IMR-90 (cell line): Measurements from ENCODE around the gene PRPF4. TPM values are rescaled to one million over a fixed set of nuclear protein-coding genes. Genes with fewer than 3 reads are reported as not detected.

Experiments
- ATAC-seq: fragments of 200-7000 bp; cut with Tn5 transposase; 2 replicates; pipeline ENCODE4 v1.9.1; 2020; ENCODE audit warnings: low read depth, mild to moderate bottlenecking, moderate library complexity
- BruUV-seq: library from RNA; stranded (reverse); fragments of 400-500 nt; replicated peaks from 2 replicates; lab custom pipeline; 2021; lab: Mats Ljungman, UMichigan
- CTCF ChIA-PET: fragments of 300-600 bp; formaldehyde crosslinking; extraction: SDS; loops from one replicate; lab custom pipeline; 2021; ENCODE audit warnings: antibody characterized with exemption; lab: Yijun Ruan, JAX
- POLR2A ChIA-PET: fragments of 300-600 bp; sonication (Branson Sonifier 250); formaldehyde crosslinking; loops from one replicate; lab custom pipeline; 2022; ENCODE audit warnings: antibody characterized with exemption; ENCODE audit not compliant: unreplicated experiment; lab: Charles Lee
- DNase-seq: peaks from one replicate; pipeline ENCODE4 v3.0.0; 2013
- H2AFZ ChIP-seq: replicated peaks from 2 replicates; pipeline ENCODE3; 2013; ENCODE audit warnings: low read length, mild to moderate bottlenecking; ENCODE audit not compliant: poor library complexity
- H2AK5ac ChIP-seq: 2 replicates; pipeline ENCODE4 v1.6.1; 2013; ENCODE audit warnings: low read depth, low read length, inconsistent platforms
- H2AK9ac ChIP-seq: replicated peaks from 2 replicates; pipeline ENCODE3; 2013; ENCODE audit warnings: mild to moderate bottlenecking, low read depth, low read length, moderate library complexity; ENCODE audit not compliant: poor library complexity
- H2BK120ac ChIP-seq: 2 replicates; pipeline ENCODE4 v1.6.1; 2013; ENCODE audit warnings: low read depth, low read length, inconsistent platforms
- H2BK15ac ChIP-seq: 3 replicates; pipeline ENCODE4 v1.6.1; 2013; ENCODE audit warnings: low read depth, low read length, inconsistent platforms
- H2BK20ac ChIP-seq: 2 replicates; pipeline ENCODE4 v1.6.1; 2013; ENCODE audit warnings: low read depth, mild to moderate bottlenecking, inconsistent platforms, low read length, moderate library complexity
- H2BK5ac ChIP-seq: 2 replicates; pipeline ENCODE4 v1.6.1; 2013; ENCODE audit warnings: mild to moderate bottlenecking, low read depth, low read length, inconsistent platforms; ENCODE audit not compliant: poor library complexity, severe bottlenecking
- H3K14ac ChIP-seq: replicated peaks from 2 replicates; pipeline ENCODE4 v1.6.1; 2013; ENCODE audit warnings: low read depth, low read length, inconsistent platforms
- H3K18ac ChIP-seq: 2 replicates; pipeline ENCODE4 v1.6.1; 2013; ENCODE audit warnings: low read depth, low read length, control low read depth
- H3K23ac ChIP-seq: 2 replicates; pipeline ENCODE4 v1.6.1; 2013; ENCODE audit warnings: low read depth, low read length, inconsistent platforms
- H3K27ac ChIP-seq: 2 replicates; pipeline ENCODE4 v1.5.1; 2013; ENCODE audit warnings: mild to moderate bottlenecking, control low read depth, low read length; ENCODE audit not compliant: insufficient read depth
- H3K27me3 ChIP-seq: 2 replicates; pipeline ENCODE4 v1.6.1; 2013; ENCODE audit warnings: low read length; ENCODE audit not compliant: control insufficient read depth, insufficient read depth
- H3K36me3 ChIP-seq: 2 replicates; pipeline ENCODE4 v1.6.1; 2013; ENCODE audit warnings: low read length, mixed read lengths; ENCODE audit not compliant: control insufficient read depth, insufficient read depth
- H3K4ac ChIP-seq: 2 replicates; pipeline ENCODE4 v1.6.1; 2013; ENCODE audit warnings: low read depth, low read length, inconsistent platforms
- H3K4me1 ChIP-seq: 2 replicates; pipeline ENCODE4 v1.6.1; 2013; ENCODE audit warnings: low read length, mixed read lengths; ENCODE audit not compliant: control insufficient read depth, insufficient read depth
- H3K4me2 ChIP-seq: 2 replicates; pipeline ENCODE4 v1.6.1; 2013; ENCODE audit warnings: low read depth, mild to moderate bottlenecking, control low read depth, low read length, moderate library complexity
- H3K4me3 ChIP-seq: 2 replicates; pipeline ENCODE4 v1.5.1; 2013; ENCODE audit warnings: low read depth, mild to moderate bottlenecking, control low read depth, low read length, moderate library complexity; ENCODE audit not compliant: insufficient read depth
- H3K56ac ChIP-seq: 2 replicates; pipeline ENCODE4 v1.6.1; 2013; ENCODE audit warnings: low read length, inconsistent platforms; ENCODE audit not compliant: insufficient read depth; ENCODE audit errors: extremely low read depth
- H3K79me1 ChIP-seq, 2 experiments: 2 replicates each; pipeline ENCODE4 v1.6.1; 2013; ENCODE audit warnings: low read length in 2 of 2, inconsistent platforms in 1 of 2, low read depth in 1 of 2
- H3K9ac ChIP-seq: 2 replicates; pipeline ENCODE4 v1.6.1; 2013; ENCODE audit warnings: low read depth, low read length, control low read depth
- H3K9me1 ChIP-seq: 2 replicates; pipeline ENCODE4 v1.6.1; 2013; ENCODE audit warnings: low read length, inconsistent platforms; ENCODE audit not compliant: insufficient read depth
- H3K9me3 ChIP-seq: 2 replicates; pipeline ENCODE4 v1.6.1; 2013; ENCODE audit warnings: low read length; ENCODE audit not compliant: control insufficient read depth, insufficient read depth
- H4K20me1 ChIP-seq: 2 replicates; pipeline ENCODE4 v1.6.1; 2013; ENCODE audit warnings: low read length, inconsistent platforms; ENCODE audit not compliant: insufficient read depth
- H4K5ac ChIP-seq: 2 replicates; pipeline ENCODE4 v1.6.1; 2013; ENCODE audit warnings: mild to moderate bottlenecking, low read depth, low read length, control low read depth
- H4K8ac ChIP-seq, 2 experiments: 2 replicates each; pipeline ENCODE4 v1.6.1; 2013; ENCODE audit warnings: low read depth in 2 of 2, low read length in 2 of 2, control low read depth in 1 of 2, inconsistent platforms in 1 of 2
- H4K91ac ChIP-seq: 2 replicates; pipeline ENCODE4 v1.6.1; 2013; ENCODE audit warnings: low read depth, low read length, inconsistent platforms; ENCODE audit not compliant: insufficient read depth
- CEBPB ChIP-seq: IDR thresholded peaks from 2 replicates; pipeline ENCODE4 v1.6.1; 2012; ENCODE audit warnings: low read depth, low read length, improper control_type of control experiment
- CHD1 ChIP-seq: IDR thresholded peaks from 2 replicates; pipeline ENCODE4 v1.6.1; 2012; ENCODE audit warnings: low read depth, low read length, improper control_type of control experiment
- MAZ ChIP-seq: IDR thresholded peaks from 2 replicates; pipeline ENCODE4 v1.6.1; 2012; ENCODE audit warnings: low read depth, mild to moderate bottlenecking, low read length, improper control_type of control experiment, moderate library complexity, borderline replicate concordance
- NFE2L2 ChIP-seq: fragments of 150-350 bp; IDR thresholded peaks from 2 replicates; pipeline ENCODE4 v1.6.1; 2016; ENCODE audit warnings: low read depth, mild to moderate bottlenecking, low read length
- POLR2A ChIP-seq: IDR thresholded peaks from 2 replicates; pipeline ENCODE4 v1.6.1; 2012; ENCODE audit warnings: mild to moderate bottlenecking, low read depth, low read length
- RAD21 ChIP-seq: IDR thresholded peaks from 2 replicates; pipeline ENCODE4 v1.6.1; 2012; ENCODE audit warnings: low read length, improper control_type of control experiment
- RCOR1 ChIP-seq: IDR thresholded peaks from 2 replicates; pipeline ENCODE4 v1.6.1; 2012; ENCODE audit warnings: mild to moderate bottlenecking, low read length, improper control_type of control experiment; ENCODE audit not compliant: insufficient replicate concordance
- RFX5 ChIP-seq: IDR thresholded peaks from 2 replicates; pipeline ENCODE4 v1.8.0; 2012; ENCODE audit warnings: low read depth, mild to moderate bottlenecking, low read length, moderate library complexity
- WGBS, 2 experiments: methylation state at CpG; one replicate each; pipeline versions ENCODE4 v1.1.5 to v1.1.7; 2013; ENCODE audit warnings: missing lambda C conversion rate in 2 of 2; ENCODE audit not compliant: insufficient read length in 1 of 2; ENCODE audit errors: extremely low coverage in 2 of 2; 5-methylcytosine and 5-hydroxymethylcytosine counted together
- dilution Hi-C: fragments of 300-500 bp; cut with HindIII; formaldehyde crosslinking; loops from one replicate; pipeline ENCODE4 v1.14.3; 2018; ENCODE audit warnings: low sequenced_read_pairs; ENCODE audit not compliant: unreplicated experiment
- in situ Hi-C: fragments of 300-500 bp; cut with MboI; formaldehyde crosslinking; loops from 3 replicates; pipeline ENCODE4 v1.14.3; 2019; ENCODE audit warnings: low sequenced_read_pairs, inconsistent platforms, mixed read lengths
- intact Hi-C: fragments of 100-400 bp; cut with micrococcal nuclease; formaldehyde crosslinking; loops from 2 replicates; pipeline ENCODE4 v1.10.0; 2022
- polyA plus RNA-seq, 3 experiments: library from polyadenylated mRNA; depleted of rRNA; stranded (reverse); fragments of >200 nt; gene quantifications; 2 replicates each; pipeline ENCODE4 v1.2.3, GENCODE V29; 2012; ENCODE audit warnings: low replicate concordance in 1 of 3
- total RNA-seq: library from RNA; depleted of rRNA; stranded (reverse); fragments of >200 nt; gene quantifications from 2 replicates; pipeline ENCODE4 v1.2.3, GENCODE V29; 2012
- TF ChIP-seq, protein P1 (sequence below): fragments of 150-350 bp; IDR thresholded peaks from 2 replicates; pipeline ENCODE4 v1.6.1; 2016; ENCODE audit warnings: low read depth, mild to moderate bottlenecking, low read length, moderate library complexity, borderline replicate concordance
- TF ChIP-seq, protein P2 (sequence below): fragments of 150-350 bp; IDR thresholded peaks from 2 replicates; pipeline ENCODE4 v1.6.1; 2017; ENCODE audit warnings: mild to moderate bottlenecking, antibody characterized with exemption, low read length, low read depth
- TF ChIP-seq, protein P3 (sequence below): conservative IDR thresholded peaks from 2 replicates; pipeline ENCODE4 v1.5.1; 2012; ENCODE audit warnings: mild to moderate bottlenecking, low read depth, low read length, improper control_type of control experiment

PRPF4 gene
- total and polyA plus RNA-seq, 2 of the 4 experiments (the other 2 are of a cell fraction) = 21.4 to 38.0 TPM

DNA sequence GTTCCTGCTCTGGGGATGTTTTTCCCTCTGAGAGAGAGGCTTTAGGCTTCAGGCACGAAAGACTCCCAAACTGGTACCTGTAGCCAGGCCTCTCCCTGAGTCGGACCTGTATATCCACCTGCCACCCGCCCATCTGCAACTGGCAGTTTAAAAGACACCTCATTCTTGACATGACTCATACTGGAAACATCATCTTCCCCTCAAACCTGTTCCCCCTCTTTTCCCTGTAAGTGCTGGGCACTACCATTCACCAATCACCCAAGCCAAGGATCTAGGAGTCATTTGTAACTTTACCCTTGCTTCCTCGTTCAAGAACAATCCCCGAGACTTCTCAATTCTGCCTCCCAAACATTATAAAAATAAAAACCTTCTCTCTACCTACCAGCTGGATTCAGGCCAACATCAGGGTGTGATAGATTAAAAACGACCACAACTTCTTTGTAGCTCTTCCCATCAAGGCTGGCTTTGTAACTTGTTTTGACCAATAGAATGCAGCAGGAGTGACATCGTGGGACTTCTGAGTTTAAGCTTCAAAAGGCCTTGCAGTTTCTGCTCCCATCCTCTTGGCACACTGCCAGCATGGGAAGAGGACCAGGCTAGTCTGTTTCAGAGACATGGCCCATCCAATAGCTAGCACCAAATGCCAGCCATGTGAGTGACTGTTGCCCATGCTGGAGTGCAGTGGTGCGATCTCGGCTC, 66.4 kb downstream of the PRPF4 start:
- DNase-seq = no peak
- H3K36me3 ChIP-seq = no peaks in the 10 kb centered on the region

More for the DNA sequence above, 66.4 kb downstream of the PRPF4 start:
- no peak overlapping the region for H3K56ac ChIP-seq
- no peak for ATAC-seq
- no peak overlapping the region for H3K23ac ChIP-seq
- in situ Hi-C loops = no loop called here
- no peak overlapping the region for H3K18ac ChIP-seq
- no peak overlapping the region for H2BK120ac ChIP-seq
- no peak overlapping the region for H2BK20ac ChIP-seq
- no peak overlapping the region for H4K91ac ChIP-seq
- H4K20me1 ChIP-seq = no peaks in the 10 kb centered on the region
- no peaks in the 10 kb centered on the region for H3K4me1 ChIP-seq
- H2BK15ac ChIP-seq = no peak overlapping the region
- BruUV-seq = no TSS peak
- peaks cover 0 to 4% of the 10 kb centered on the region in 2 experiments; a peak in 1 of 4 replicates for H3K79me1 ChIP-seq
- no peak overlapping the region for H4K8ac ChIP-seq
- no peak overlapping the region for H2AK9ac ChIP-seq
- intact Hi-C loops = no loop called here
- no peak overlapping the region for H4K5ac ChIP-seq
- H3K27me3 ChIP-seq = 0 out of 2 replicates have a peak, but pooled peaks cover 3% of the 10 kb centered on the region
- 87 to 100% methylated on average over 2 of the region's 9 CpGs for WGBS, 2 experiments
- no peaks in the 10 kb centered on the region for H3K9me3 ChIP-seq
- CTCF ChIA-PET = no interaction called here
- POLR2A ChIA-PET = no interaction called here
- no peak overlapping the region for H3K4me3 ChIP-seq
- TF ChIP-seq CHD1 (no peak), RCOR1 (no peak), NFE2L2 (no peak), MAZ (no peak), RFX5 (no peak), RAD21 (no peak), POLR2A (no peak), CEBPB (no peak)
- TF ChIP-seq, protein P1, sequence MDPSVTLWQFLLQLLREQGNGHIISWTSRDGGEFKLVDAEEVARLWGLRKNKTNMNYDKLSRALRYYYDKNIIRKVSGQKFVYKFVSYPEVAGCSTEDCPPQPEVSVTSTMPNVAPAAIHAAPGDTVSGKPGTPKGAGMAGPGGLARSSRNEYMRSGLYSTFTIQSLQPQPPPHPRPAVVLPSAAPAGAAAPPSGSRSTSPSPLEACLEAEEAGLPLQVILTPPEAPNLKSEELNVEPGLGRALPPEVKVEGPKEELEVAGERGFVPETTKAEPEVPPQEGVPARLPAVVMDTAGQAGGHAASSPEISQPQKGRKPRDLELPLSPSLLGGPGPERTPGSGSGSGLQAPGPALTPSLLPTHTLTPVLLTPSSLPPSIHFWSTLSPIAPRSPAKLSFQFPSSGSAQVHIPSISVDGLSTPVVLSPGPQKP = no peak
- TF ChIP-seq, protein P2, sequence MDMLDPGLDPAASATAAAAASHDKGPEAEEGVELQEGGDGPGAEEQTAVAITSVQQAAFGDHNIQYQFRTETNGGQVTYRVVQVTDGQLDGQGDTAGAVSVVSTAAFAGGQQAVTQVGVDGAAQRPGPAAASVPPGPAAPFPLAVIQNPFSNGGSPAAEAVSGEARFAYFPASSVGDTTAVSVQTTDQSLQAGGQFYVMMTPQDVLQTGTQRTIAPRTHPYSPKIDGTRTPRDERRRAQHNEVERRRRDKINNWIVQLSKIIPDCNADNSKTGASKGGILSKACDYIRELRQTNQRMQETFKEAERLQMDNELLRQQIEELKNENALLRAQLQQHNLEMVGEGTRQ = no peak
- TF ChIP-seq, protein P3, sequence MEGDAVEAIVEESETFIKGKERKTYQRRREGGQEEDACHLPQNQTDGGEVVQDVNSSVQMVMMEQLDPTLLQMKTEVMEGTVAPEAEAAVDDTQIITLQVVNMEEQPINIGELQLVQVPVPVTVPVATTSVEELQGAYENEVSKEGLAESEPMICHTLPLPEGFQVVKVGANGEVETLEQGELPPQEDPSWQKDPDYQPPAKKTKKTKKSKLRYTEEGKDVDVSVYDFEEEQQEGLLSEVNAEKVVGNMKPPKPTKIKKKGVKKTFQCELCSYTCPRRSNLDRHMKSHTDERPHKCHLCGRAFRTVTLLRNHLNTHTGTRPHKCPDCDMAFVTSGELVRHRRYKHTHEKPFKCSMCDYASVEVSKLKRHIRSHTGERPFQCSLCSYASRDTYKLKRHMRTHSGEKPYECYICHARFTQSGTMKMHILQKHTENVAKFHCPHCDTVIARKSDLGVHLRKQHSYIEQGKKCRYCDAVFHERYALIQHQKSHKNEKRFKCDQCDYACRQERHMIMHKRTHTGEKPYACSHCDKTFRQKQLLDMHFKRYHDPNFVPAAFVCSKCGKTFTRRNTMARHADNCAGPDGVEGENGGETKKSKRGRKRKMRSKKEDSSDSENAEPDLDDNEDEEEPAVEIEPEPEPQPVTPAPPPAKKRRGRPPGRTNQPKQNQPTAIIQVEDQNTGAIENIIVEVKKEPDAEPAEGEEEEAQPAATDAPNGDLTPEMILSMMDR = no peak
- no peak overlapping the region for H3K27ac ChIP-seq
- H3K9me1 ChIP-seq = peaks cover 10% of the 10 kb centered on the region
- peak overlapping the region; percentile 49 for H2AFZ ChIP-seq
- H3K9ac ChIP-seq = no peak overlapping the region
- no peak overlapping the region for H3K4ac ChIP-seq
- H3K14ac ChIP-seq = no peak overlapping the region
- dilution Hi-C loops = no loop called here
- no peak overlapping the region for H3K4me2 ChIP-seq
- no peak overlapping the region for H2BK5ac ChIP-seq
- no peak overlapping the region for H2AK5ac ChIP-seq
